Calu3 (cell line): ENCODE data around the gene CIPC. TPM values are rescaled to one million over a fixed set of nuclear protein-coding genes. Genes with fewer than 3 reads are reported as not detected.

Experiments
- BruUV-seq: library from RNA; stranded (reverse); fragments of 400-500 nt; replicated peaks from 2 replicates; lab custom pipeline; 2021; lab: Mats Ljungman, UMichigan
- CTCF ChIA-PET: fragments of 300-600 bp; sonication (Branson Sonifier 250); formaldehyde crosslinking; loops from one replicate; lab custom pipeline; 2022; ENCODE audit warnings: antibody characterized with exemption; lab: Charles Lee
- DNase-seq: peaks from one replicate; pipeline ENCODE4 v3.0.0; 2022
- H3K27ac Mint-ChIP-seq: one replicate; pipeline ENCODE4 v1.8.0; 2022; ENCODE audit warnings: mixed read lengths; ENCODE audit not compliant: unreplicated experiment
- H3K27me3 Mint-ChIP-seq: one replicate; pipeline ENCODE4 v1.8.0; 2022; ENCODE audit warnings: mixed read lengths; ENCODE audit not compliant: unreplicated experiment
- H3K36me3 Mint-ChIP-seq: one replicate; pipeline ENCODE4 v1.8.0; 2022; ENCODE audit warnings: mild to moderate bottlenecking, moderate library complexity, mixed read lengths; ENCODE audit not compliant: insufficient read depth, unreplicated experiment
- H3K4me1 Mint-ChIP-seq: one replicate; pipeline ENCODE4 v1.8.0; 2022; ENCODE audit warnings: mild to moderate bottlenecking, low read depth, mixed read lengths; ENCODE audit not compliant: unreplicated experiment
- H3K4me3 Mint-ChIP-seq: one replicate; pipeline ENCODE4 v1.8.0; 2022; ENCODE audit warnings: mild to moderate bottlenecking, low read depth, moderate library complexity, mixed read lengths; ENCODE audit not compliant: unreplicated experiment
- H3K9me3 Mint-ChIP-seq: one replicate; pipeline ENCODE4 v1.8.0; 2022; ENCODE audit warnings: low read depth, mixed read lengths; ENCODE audit not compliant: unreplicated experiment
- CTCF ChIP-seq: fragments of 200-600 bp; IDR thresholded peaks from one replicate; pipeline ENCODE4 v1.8.0; 2022; ENCODE audit warnings: antibody characterized with exemption; ENCODE audit not compliant: unreplicated experiment
- intact Hi-C: fragments of 100-400 bp; cut with micrococcal nuclease; formaldehyde crosslinking; loops from one replicate; pipeline ENCODE4 v1.10.0; 2022; ENCODE audit not compliant: unreplicated experiment
- total RNA-seq: library from RNA; stranded (reverse); gene quantifications from 2 replicates; pipeline ENCODE4 v1.2.3, GENCODE V29; 2022

Gene CIPC
- total RNA-seq, 1 experiment from 2014 or later: 16.5 TPM

- no peaks in the 10 kb centered on the region for H3K9me3 Mint-ChIP-seq
- CTCF ChIA-PET: interaction anchor here (0.6 to 5.9 kb wide), 8 partner anchors 9 to 200 kb away, joined by 3 to 63 read pairs (median 4); no protein-coding TSS in a partner anchor
- H3K27ac Mint-ChIP-seq: no peak overlapping the region
- intact Hi-C loops: loop anchor here (1.0 kb wide), 2 partner anchors 39 to 155 kb away; no protein-coding TSS in a partner anchor
- TF ChIP-seq CTCF: peak; percentile 88
- H3K27me3 Mint-ChIP-seq: no peaks in the 10 kb centered on the region
- H3K36me3 Mint-ChIP-seq: peaks cover 4% of the 10 kb centered on the region
- peaks cover 25% of the 10 kb centered on the region for H3K4me1 Mint-ChIP-seq
- no TSS peak for BruUV-seq
- DNase-seq: peak; percentile 84
- no peak overlapping the region for H3K4me3 Mint-ChIP-seq
Measured at GRCh38 chr14:77067632-77068516, 30.2 kb upstream of the CIPC start.

- no peak overlapping the region for H3K4me3 Mint-ChIP-seq
- no TSS peak for BruUV-seq
- H3K27me3 Mint-ChIP-seq: no peaks in the 10 kb centered on the region
- no peak for DNase-seq
- H3K27ac Mint-ChIP-seq: no peak overlapping the region
- no peaks in the 10 kb centered on the region for H3K9me3 Mint-ChIP-seq
- intact Hi-C loops: loop anchor here (1.0 kb wide), 2 partner anchors 39 to 155 kb away; no protein-coding TSS in a partner anchor
- CTCF ChIA-PET: interaction anchor here (0.7 to 5.9 kb wide), 6 partner anchors 24 to 200 kb away, joined by 3 to 63 read pairs (median 7); no protein-coding TSS in a partner anchor
- no peak for TF ChIP-seq CTCF
- H3K4me1 Mint-ChIP-seq: peaks cover 25% of the 10 kb centered on the region
- peaks cover 4% of the 10 kb centered on the region for H3K36me3 Mint-ChIP-seq
Measured at GRCh38 chr14:77068517-77069200, 29.4 kb upstream of the CIPC start.

- intact Hi-C loops: no loop called here
Measured at GRCh38 chr14:77069551-77069950, 28.5 kb upstream of the CIPC start.

More at GRCh38 chr14:77069551-77069950, 28.5 kb upstream of the CIPC start:
- Mint-ChIP-seq H3K4me1 (peaks cover 25% of the 10 kb centered on the region), H3K27me3 (no peaks in the 10 kb centered on the region), H3K27ac (no peak overlapping the region), H3K4me3 (no peak overlapping the region), H3K9me3 (no peaks in the 10 kb centered on the region), H3K36me3 (peaks cover 4% of the 10 kb centered on the region)
- no TSS peak for BruUV-seq
- CTCF ChIA-PET: interaction anchor here (0.7 to 5.9 kb wide), 5 partner anchors 25 to 197 kb away, joined by 4 to 63 read pairs (median 5); no protein-coding TSS in a partner anchor
- no peak for TF ChIP-seq CTCF
- DNase-seq: no peak
